Keratinocyte (primary cell): ENCODE measurements around the gene EIF4ENIF1. TPM values are rescaled to one million over a fixed set of nuclear protein-coding genes. Genes with fewer than 3 reads are reported as not detected.
"Not testable (repeated sequence)": the region's sequence is repeated elsewhere in the genome, so short reads cannot be mapped to it uniquely, and the experiment has no call there.

Source experiments
- DNase-seq: peaks from one replicate; pipeline ENCODE4 v3.0.0-alpha.2; 2011; ENCODE audit warnings: low read depth, missing footprints, low spot score
- FAIRE-seq: peaks from 2 replicates; lab custom pipeline; 2011; peaks lifted over from hg19 to GRCh38; lab: Jason Lieb, UNC
- H2AFZ ChIP-seq: 2 replicates; pipeline ENCODE4 v1.6.0; 2012; ENCODE audit warnings: low read length, control low read depth, inconsistent platforms; ENCODE audit not compliant: control insufficient read depth
- H3K27ac ChIP-seq: 2 replicates; pipeline ENCODE4 v1.5.1; 2011; ENCODE audit warnings: low read length; ENCODE audit not compliant: control insufficient read depth, insufficient read depth
- H3K27me3 ChIP-seq: 3 replicates; pipeline ENCODE4 v1.6.0; 2011; ENCODE audit warnings: low read length; ENCODE audit not compliant: control insufficient read depth, insufficient read depth; ENCODE audit errors: extremely low read depth
- H3K36me3 ChIP-seq, 2 experiments: 2 replicates in 1 of 2; 3 replicates in 1 of 2; pipeline ENCODE4 v1.5.1; 2011; ENCODE audit warnings: low read length in 2 of 2, mild to moderate bottlenecking in 1 of 2; ENCODE audit not compliant: control insufficient read depth in 2 of 2, insufficient read depth in 2 of 2; ENCODE audit errors: extremely low read depth in 1 of 2
- H3K4me1 ChIP-seq: 3 replicates; pipeline ENCODE4 v1.5.1; 2011; ENCODE audit warnings: low read length; ENCODE audit not compliant: control insufficient read depth, insufficient read depth; ENCODE audit errors: extremely low read depth
- H3K4me2 ChIP-seq: 3 replicates; pipeline ENCODE4 v1.6.0; 2011; ENCODE audit warnings: low read depth, low read length; ENCODE audit not compliant: control insufficient read depth, insufficient read depth; ENCODE audit errors: extremely low read depth
- H3K4me3 ChIP-seq, 3 experiments: fragments of 200-600 bp in 1 of 3; sonication (generic) in 1 of 3; 2 replicates in 2 of 3; 3 replicates in 1 of 3; pipeline ENCODE4 v1.5.1; 2011 to 2016; ENCODE audit warnings: low read length in 3 of 3, mild to moderate bottlenecking in 3 of 3, control low read depth in 2 of 3, inconsistent platforms in 1 of 3, low read depth in 1 of 3, mixed read lengths in 1 of 3, mixed run types in 1 of 3, moderate library complexity in 1 of 3; ENCODE audit not compliant: control insufficient read depth in 2 of 3, insufficient read depth in 2 of 3; ENCODE audit errors: extremely low read depth in 1 of 3
- H3K79me2 ChIP-seq: 2 replicates; pipeline ENCODE4 v1.6.0; 2012; ENCODE audit warnings: low read length; ENCODE audit not compliant: control insufficient read depth, insufficient read depth
- H3K9ac ChIP-seq: 3 replicates; pipeline ENCODE4 v1.6.0; 2011; ENCODE audit warnings: low read length; ENCODE audit not compliant: control insufficient read depth, insufficient read depth; ENCODE audit errors: extremely low read depth
- H3K9me1 ChIP-seq: 3 replicates; pipeline ENCODE4 v1.6.0; 2011; ENCODE audit warnings: low read length; ENCODE audit not compliant: control insufficient read depth, insufficient read depth; ENCODE audit errors: extremely low read depth
- H3K9me3 ChIP-seq: 2 replicates; pipeline ENCODE4 v1.5.1; 2012; ENCODE audit warnings: low read depth, low read length; ENCODE audit not compliant: control insufficient read depth
- H4K20me1 ChIP-seq: 3 replicates; pipeline ENCODE4 v1.6.0; 2011; ENCODE audit warnings: low read length; ENCODE audit not compliant: control insufficient read depth, insufficient read depth; ENCODE audit errors: extremely low read depth
- CTCF ChIP-seq, 3 experiments: IDR thresholded peaks in 1 of 3; conservative IDR thresholded peaks in 1 of 3; optimal IDR thresholded peaks in 1 of 3; 2 replicates in 2 of 3; 3 replicates in 1 of 3; pipeline versions ENCODE3 to v1.5.1; 2011; ENCODE audit warnings: low read length in 3 of 3, mild to moderate bottlenecking in 3 of 3, moderate library complexity in 2 of 3, control low read depth in 1 of 3, inconsistent platforms in 1 of 3; ENCODE audit not compliant: insufficient read depth in 2 of 3; ENCODE audit errors: extremely low read depth in 1 of 3
- EZH2 ChIP-seq: IDR thresholded peaks from one replicate; pipeline ENCODE4 v1.6.1; 2012; ENCODE audit warnings: inconsistent platforms, mild to moderate bottlenecking, low read length, moderate library complexity
- dilution Hi-C: fragments of 300-500 bp; cut with MboI; formaldehyde crosslinking; loops from one replicate; pipeline ENCODE4 v1.7.0; 2020; ENCODE audit warnings: low sequenced_read_pairs; ENCODE audit not compliant: extremely low pct_ligation_motif_present
- polyA plus RNA-seq, 5 experiments: library from polyadenylated mRNA; depleted of rRNA in 3 of 5; stranded (reverse) in 3 of 5; stranded (forward) in 1 of 5; unstranded in 1 of 5; fragments of >200 nt; gene quantifications; 1 replicate in 1 of 5; 2 replicates in 3 of 5; 3 replicates in 1 of 5; pipeline versions ENCODE4 v1.2.1 to v1.2.3, GENCODE V29; 2011 to 2012; ENCODE audit warnings: missing spikeins in 2 of 5, low read depth in 1 of 5, low replicate concordance in 1 of 5

Gene EIF4ENIF1
- polyA plus RNA-seq, 1 donor (not counting 4 experiments of a cell fraction or from before 2014, with no cell fraction given) = 14.4 TPM

- dilution Hi-C loops = loop anchor here (5.0 kb wide), 1 partner anchor 42 kb away; no protein-coding TSS in a partner anchor
- no peak for DNase-seq
Measured at GRCh38 chr22:31425331-31426050, 64.2 kb downstream of the EIF4ENIF1 start.

GRCh38 chr22:31402350-31402749 lies 87.3 kb downstream of the EIF4ENIF1 start:
- H3K4me3 ChIP-seq, H4K20me1 ChIP-seq, H3K27me3 ChIP-seq, H2AFZ ChIP-seq, dilution Hi-C loops, H3K9me1 ChIP-seq, H3K9me3 ChIP-seq, H3K9ac ChIP-seq, FAIRE-seq, H3K4me2 ChIP-seq, DNase-seq, H3K27ac ChIP-seq: not testable (repeated sequence)
- Histone ChIP-seq H3K4me1 (peaks cover 11% of the 10 kb centered on the region), H3K36me3 (peaks cover 5 to 43% of the 10 kb centered on the region in 2 experiments), H3K79me2 (peaks cover 50% of the 10 kb centered on the region)

More at GRCh38 chr22:31425331-31426050, 64.2 kb downstream of the EIF4ENIF1 start:
- H3K27ac ChIP-seq = no peak overlapping the region
- no peak for FAIRE-seq
- H3K27me3 ChIP-seq = no peaks in the 10 kb centered on the region
- no peak for TF ChIP-seq EZH2
- no peak for TF ChIP-seq CTCF (optimal IDR thresholded peaks at IDR 0.05 in 1 of 3, IDR thresholded peaks at IDR 0.05 in 1 of 3, conservative IDR thresholded peaks at IDR 0.05 in 1 of 3; ENCODE audit: extremely low read depth in 1 of 3, insufficient read depth in 2 of 3, low read length in 3 of 3)
- H3K9me1 ChIP-seq = no peaks in the 10 kb centered on the region
- H3K4me3 ChIP-seq = no peak overlapping the region
- H3K4me2 ChIP-seq = no peak overlapping the region
- no peaks in the 10 kb centered on the region for H3K4me1 ChIP-seq
- peaks cover 9 to 20% of the 10 kb centered on the region in 2 experiments for H3K36me3 ChIP-seq
- H4K20me1 ChIP-seq = no peaks in the 10 kb centered on the region
- no peaks in the 10 kb centered on the region for H3K9me3 ChIP-seq
- no peak overlapping the region for H3K9ac ChIP-seq
- no peak overlapping the region for H2AFZ ChIP-seq
- no peaks in the 10 kb centered on the region for H3K79me2 ChIP-seq
